Activated T-cell treated with anti-CD3 and anti-CD28 coated beads for 48 hours (primary cell): Measurements from ENCODE around the gene GPR176.

Source experiments
- DNase-seq: peaks from one replicate; pipeline ENCODE4 v3.0.0-alpha.2; 2020; ENCODE audit warnings: low read depth

The GPR176 gene

DNA sequence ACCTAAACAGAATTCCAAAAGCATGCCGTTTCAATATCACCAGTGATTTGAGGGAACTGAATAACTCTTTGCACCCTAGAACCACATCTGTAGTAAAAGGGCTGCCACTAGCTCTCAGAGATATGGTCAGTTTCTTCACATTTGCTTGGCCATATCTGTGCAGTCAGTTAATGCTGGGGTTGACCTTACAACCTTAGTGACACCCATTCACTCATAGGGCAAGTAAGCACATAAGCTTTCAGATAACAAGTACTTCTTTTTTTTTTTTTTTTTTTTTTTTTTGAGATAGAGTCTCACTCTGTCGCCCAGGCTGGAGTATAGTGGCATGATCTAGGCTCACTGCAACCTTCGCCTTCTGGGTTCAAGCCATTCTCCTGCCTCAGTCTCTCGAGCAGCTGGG is 117.0 kb downstream of the GPR176 start:
- no peak for DNase-seq

DNA sequence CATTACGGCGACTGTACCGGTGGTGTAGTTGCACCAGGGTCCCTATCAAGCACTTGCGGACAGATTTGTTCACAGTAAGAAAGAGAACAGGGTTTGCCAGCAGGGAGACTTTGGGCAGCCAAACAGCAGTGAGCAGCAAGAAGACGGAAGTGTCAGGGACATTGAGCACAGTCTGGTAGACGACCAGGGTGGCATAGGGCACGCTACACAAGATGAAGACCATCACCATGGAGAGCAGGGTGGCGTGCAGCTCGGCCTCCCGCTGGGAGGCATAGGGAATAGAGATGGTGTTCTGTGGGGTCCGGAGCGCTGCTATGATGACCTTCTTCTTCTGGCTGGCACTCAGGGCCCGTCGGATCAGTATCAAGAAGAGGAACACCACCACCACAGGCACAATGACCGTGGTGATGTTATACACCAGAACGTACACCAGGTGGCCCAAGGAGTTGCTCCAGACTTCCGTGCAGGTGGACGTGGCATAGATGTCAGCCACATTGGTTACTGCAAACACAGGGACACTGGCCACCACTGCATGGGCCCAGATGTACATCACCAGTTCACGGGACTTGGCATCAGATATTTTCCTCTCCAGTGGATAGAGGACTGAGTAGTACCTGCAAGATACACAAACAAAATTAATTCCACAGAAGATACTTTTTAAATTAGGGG is 118.3 kb downstream of the GPR176 start:
- no peak for DNase-seq

DNA sequence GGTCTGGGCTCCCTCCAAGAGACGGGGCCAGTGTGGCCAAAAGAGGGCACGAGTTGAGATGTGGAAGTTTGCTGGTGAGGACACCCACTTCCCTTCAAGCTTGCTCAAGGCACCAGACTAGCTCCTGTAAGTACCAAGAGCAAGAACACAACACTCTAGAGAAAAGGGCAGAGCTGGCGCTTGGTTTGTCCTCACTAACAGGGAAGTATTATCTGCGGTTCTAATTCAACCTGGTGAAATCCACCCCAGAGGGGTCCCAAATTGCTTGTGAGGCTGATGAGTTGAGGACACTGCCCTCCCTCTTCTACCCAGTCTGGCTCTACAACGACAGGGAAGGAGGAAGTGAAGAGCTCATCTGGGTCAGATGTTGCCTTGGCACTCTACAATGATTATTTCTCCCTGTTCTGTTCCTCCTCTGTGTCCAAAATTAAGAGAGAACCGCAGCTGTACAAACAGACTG is 120.5 kb downstream of the GPR176 start:
- DNase-seq = no peak

DNA sequence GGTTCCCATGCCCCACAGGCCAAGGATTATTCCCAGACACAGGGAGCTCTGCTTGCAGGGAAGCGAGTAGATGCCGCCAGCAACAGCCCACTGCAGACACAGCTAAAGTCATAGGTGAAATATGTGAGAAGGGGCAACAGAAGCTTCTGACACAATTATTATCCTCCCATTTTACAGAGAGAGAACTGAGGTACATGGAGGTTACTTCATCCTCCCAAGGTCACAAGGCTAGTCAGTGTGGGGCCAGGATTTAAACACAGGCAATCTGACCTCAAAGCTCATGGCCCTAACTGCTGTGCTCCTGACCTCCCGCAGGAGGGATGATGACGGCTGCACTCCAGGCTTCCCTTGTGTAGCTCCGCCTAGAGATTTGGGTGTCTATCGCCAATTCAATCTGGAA is 121.7 kb downstream of the GPR176 start:
- DNase-seq = no peak

DNA sequence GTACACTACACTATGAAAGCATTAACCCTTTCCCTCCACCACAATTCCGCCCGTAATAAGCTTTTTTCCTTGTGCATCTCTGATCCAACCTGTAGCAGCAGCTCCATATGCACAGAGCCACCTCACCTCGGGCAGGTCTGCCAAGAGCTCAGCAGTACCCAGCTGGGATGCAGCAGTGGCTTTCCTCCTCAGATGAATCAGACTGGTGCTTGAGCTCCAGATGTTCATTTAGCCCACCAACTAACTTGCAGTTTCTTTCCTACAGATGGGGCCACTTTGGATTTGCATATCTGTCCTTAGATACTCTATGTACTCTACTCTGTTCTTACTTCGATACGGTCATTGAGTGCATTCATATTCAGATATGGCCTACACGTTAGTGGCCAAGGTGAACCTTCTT is 122.7 kb downstream of the GPR176 start:
- no peak for DNase-seq

DNA sequence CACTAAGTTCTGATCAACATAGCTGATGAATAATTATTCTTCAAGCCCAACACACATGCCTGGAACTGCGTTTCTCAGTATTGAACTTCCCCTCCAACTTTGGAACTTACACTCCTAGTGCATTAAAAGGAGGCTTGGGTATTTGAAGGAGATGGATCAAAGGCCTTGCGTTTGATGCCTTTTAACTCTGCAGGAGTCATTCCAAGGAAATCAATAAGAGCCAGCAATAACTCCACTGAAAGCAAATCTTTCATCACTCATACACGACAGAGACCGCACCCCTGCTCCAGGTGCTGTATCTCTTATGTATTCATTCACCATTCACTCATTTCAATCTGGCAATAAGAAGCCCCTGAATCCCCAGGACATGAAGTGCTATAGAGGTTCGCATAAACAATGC is 123.5 kb downstream of the GPR176 start:
- no peak for DNase-seq

DNA sequence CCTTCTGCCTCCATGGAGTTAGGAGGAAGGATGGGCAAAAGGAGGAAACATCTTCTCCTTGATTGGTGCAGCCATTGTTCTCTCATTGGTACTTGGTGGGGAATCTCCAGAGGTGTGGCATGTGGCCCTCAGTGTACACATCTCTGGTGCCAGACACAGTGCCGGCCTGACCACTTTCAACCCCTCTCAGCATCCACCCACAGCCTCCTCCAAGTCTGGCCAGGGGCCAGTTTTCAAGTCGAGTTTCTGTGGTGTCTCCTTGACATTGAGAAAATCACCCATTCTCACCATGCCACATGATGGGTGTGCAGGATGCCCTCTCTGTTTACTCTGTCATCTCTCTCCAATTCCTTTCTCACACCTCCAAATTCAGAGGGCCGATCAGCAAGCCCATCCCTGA is 124.6 kb downstream of the GPR176 start:
- no peak for DNase-seq

DNA sequence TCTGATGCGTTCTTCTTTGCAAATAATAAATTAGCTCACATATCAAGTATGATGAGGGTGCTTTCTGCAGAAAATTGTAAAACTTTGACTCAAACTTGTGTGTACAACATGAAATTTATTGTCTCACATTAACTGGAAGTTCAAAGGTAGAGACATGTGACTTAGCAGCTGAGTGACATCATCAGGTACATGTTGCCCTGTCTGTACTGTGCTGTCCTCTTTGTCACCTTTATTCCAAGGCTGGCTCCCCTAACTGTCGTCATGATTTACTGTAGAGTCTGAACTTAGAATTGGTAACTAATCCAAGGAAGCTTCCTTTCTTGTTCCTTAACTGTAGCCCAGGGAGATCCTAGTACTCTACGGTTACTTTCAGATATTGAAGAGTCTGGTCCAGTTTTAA is 125.1 kb downstream of the GPR176 start:
- DNase-seq = no peak

DNA sequence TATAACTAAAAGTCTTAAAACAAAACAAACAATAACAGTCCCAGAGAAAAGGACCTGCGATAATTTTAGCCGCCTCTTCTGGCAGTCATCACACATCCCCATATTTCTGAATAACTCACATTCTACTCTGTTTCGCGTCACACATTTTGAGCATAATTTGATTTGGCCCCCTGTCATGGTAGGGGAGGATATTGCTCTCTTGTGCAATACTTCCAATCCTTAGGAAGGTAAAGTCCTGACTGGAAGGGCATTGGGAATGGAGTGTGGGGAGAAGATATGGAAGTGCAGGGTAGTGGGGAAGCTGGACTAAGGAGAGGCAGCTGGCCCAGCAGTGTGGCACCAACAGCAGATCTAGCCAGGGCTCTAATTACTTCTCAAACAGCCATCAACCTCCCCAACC is 126.1 kb downstream of the GPR176 start:
- no peak for DNase-seq

DNA sequence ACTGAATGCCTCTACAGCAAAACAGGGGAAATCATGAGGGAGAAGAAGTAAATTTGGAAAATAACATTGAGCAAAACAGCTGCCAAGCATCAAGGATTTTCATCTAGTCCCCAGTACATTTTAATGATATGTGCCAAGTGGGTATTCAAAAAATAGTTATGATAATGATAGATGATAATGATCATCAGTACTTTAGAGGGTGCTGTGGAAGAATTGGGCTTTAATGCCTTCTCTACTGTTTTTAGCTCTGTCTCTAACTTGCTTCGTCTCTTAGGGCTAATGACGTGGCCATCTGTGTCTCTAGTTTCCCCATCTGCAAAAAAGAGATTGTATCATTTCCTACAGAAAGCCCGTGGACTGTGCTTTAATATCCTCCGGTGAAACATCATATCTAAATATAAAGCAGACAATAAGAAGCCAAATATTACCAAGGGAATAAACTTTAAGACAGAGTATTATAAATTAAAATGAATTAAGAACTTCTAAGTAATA is 127.2 kb downstream of the GPR176 start:
- DNase-seq = no peak

DNA sequence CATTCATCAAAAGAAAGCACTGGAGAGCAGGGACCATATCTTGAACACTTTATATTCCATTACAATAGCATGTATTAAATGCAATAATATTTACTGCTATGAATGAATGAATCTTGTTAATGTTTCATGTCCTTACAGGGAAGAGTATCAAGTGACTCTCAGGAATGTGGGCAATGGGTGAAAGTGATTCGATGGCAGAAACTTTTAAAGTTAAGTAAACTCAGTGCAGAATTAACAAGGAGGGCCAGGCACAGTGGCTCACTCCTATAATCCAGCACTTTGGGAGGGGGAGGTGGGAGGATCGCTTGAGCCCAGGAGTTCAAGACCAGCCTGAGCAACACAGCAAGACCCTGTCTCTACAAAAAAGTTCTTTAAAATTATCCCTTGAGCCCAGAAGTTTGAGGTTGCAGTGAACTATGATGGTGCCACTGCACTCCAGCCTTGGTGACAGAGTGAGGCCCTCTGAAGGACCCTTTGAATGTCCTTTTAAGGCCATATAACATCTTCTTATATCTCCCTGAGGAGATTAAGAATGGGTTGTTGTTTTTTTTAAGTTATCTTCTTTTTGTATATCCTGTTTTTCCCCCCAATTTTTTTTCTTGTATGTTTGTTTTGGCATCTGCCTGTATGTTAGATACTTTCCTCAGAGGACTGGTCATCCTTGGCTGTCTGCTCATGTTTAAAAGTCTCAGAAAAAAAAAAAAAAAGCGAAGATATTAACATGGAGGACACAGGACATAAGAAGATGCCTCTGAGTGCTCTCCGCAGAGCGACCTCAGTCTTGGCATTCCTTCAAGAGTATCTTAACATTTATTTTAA is 127.8 kb downstream of the GPR176 start:
- no peak for DNase-seq

DNA sequence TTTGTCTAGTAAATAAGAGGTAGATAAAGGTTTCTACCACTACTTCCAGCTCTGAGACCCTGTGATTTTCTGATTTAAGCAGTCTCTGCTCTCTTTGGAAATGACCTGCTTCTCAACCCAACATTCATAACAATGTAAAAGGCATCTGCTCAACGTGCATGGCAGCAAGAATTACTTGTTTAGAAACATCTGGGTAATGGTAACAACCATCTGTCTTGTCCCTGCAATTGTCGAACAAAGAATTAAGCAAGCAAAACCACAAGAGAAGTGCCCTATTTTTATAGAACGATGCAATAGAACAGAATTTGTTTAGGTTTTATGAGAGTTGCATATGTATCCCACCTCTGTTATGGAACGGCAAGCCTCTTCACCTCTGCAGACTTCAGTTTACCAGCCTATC is 130.3 kb downstream of the GPR176 start:
- no peak for DNase-seq

DNA sequence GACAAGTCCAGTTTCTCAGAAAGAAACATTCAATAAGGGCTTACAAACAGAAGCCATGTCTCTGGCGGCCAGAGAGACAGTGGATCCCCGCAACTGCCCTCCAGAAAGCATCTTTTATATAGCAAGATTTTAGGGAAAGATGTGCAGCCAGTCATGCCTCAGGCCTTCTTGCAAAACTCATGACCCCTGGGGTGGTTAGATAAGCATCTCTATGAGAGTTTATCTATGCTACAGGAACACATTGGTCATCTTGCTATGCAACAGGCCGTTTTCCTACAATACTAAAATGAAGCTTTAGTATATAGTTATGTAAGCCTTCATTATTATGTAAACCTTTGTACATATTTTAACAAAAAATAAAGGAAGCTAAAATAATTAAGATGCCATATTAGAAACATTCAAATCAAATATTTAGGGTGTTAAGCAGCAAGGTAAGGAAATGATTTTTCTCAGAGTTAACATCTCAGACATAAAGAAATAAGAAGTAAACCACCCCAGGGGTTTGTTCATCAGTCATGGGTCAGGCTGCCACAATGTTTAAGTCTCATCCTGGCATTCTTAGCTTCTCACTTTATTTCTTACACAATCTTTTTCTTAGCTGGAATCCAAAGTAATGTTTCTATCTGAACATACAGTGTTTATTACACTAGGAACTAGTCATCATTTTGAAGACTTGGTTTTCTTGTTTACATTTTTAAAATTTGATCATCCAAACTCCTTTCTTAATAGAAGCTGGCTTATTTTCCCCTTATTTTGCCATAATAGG is 131.1 kb downstream of the GPR176 start:
- no peak for DNase-seq

DNA sequence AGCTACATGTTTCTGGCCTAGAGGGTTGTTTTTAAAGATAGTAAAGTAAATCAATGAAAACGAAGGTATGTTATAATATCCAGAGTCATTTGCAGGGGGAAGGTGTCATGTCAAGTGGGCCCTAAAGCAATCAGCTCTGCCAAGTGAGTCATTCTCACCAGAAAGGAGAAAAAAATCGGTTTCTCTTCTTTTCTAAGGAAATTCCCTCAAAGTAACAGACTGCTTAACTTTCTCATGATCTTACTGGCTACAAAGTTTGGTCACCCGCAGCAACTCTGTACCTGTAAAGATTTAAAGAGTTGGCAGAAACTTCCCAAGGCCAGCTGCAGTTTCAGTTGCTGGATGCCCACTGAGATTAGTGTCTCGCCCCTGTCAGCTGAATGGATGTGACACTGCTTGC is 132.0 kb downstream of the GPR176 start:
- DNase-seq = no peak

DNA sequence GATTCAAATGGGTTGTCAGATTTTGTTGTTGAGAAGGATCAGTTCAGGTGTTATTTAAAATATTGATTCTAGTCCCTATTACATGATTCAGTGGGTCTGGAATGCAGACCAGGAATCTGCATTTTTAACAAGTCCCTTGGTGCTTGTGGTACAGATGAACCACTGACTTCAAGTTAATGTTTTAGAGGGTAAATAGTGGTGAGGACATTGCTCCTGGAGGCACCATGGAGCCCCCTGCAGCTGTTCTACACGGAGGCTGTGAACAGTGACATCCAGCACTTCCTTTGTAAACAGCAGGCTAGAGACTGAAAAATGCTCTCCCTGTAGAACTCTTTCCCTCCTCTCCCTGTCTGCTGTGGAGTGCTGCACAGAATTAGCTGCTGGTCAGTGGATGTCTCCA is 132.6 kb downstream of the GPR176 start:
- no peak for DNase-seq

DNA sequence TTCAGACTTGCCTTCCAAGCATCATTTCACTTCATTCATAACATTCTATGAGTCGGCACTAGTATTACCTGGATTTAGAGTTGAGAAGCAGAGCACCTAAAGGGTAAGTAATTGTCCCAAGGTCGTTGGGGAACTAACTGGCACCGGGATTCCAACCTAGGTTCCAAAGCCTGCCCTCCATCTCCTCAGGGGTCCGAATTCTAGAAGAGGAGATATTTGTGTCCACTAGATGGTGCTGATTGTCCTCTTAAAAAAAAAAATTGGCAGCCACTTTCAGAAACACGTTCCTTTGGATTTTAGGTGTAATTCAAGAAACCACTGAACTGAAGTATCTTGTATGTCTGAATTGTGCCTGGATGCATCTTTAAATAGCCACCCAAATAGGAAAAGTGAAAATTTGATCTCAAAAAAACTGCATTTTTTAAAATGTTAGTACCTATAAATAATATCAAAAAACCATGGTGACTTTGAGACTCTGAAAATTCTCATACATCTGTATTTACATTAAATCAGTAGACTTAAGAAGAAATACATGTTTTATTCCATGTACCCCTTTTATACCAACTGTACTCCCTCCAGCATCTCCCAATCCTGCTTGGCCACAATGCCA is 133.5 kb downstream of the GPR176 start:
- DNase-seq = no peak

DNA sequence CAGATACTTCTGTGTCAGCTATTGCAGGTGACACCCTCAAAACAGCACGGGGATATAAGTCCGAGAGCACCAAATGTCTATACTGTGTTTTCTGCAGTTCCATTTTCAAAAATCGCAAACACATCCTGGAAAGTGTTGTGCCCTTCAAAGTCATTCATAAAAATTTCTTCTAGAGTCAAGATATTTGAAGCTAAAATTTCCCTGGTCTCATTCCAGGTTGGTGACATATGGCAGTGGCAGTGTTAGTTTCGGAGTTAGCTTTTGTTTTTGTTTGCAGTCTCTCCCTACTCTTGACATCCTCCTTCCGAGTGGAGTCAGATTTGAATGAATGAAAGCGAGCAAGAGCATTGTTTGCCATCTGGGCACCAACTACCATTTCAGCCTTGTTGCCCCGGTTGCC is 134.2 kb downstream of the GPR176 start:
- no peak for DNase-seq

DNA sequence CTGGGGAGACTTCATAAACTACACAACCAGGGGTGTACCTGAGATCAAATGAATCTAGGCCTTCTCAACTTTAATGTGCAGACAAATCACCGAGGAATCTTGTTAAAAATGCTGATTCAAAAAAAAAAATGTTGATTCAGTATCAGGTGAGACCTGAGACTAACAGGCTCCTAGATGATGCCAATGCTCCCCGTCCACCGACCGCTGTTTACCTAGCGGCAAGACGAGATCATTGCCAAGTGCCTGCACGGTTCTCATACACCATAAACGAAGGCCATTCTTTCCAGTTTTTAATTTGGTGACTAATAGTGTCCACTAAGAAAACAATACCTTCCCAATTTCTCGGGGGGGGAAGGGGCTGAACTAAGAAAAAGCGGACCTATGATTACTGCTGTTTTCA is 134.9 kb downstream of the GPR176 start:
- DNase-seq = no peak

DNA sequence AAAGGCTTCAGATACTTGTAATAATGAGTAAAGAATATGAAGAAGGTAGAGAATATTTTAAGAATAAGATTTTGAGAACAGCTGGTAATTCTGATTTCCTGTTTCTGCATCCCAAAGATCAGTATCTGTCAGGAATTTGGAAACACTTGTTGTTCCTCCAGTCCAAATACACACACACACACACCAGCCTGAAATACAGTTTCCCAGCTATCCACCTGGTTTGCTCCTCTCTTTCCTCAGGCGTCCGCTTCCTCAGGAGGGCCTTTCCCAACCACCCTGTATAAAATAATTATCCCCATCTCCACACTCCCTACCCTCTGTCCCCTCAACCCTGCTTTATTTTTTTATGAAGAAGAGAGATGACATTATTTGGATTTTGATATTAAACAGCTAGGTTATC is 135.4 kb downstream of the GPR176 start:
- DNase-seq = no peak

DNA sequence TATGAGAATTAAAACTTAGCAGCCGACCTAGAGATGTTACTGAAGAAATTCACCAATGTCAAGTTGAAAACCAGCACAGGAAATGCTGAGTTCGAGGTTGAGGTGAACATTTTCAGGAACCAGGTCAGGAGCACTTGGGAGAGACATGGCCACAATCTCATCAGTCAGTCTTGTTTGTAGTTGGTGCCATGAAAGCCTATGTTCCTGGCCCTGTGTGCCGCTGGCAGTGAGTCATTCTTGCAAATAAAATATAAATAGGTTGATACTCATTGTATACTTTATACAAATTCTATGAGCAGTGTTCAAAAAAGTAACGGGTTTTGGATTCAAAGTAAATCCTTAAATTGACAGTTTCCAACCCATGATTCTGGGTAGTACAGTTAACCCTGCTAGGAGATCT is 135.9 kb downstream of the GPR176 start:
- DNase-seq = no peak

DNA sequence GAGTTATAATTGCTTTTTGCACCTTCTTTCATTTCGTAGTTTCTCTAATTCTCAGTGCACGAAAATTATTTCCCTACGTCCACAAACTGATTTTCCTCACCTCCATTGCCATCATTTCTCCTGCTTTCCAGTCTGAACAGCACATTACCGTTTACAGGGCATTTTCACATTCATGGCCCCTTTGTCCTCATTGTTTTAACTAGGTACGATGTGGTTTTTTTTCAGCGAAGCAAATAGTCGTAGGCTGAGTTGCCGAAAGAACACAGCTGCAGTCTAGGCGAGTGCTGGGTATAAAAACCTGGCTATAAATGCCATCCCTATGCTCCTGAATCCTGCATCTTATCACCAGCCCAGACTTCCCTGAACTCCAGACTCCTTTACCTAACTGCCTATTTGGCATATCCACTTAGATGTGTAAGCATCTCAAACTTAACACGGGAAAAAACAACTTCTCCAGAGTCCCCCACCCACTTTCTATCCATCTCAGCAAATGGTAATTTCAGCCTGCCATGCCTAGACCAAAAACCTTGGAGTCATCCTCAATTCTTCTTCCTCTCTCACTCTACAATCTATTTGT is 136.7 kb downstream of the GPR176 start:
- DNase-seq = no peak
